ENCODE measurements around the gene MADD. TPM values are rescaled to one million over a fixed set of nuclear protein-coding genes. Genes with fewer than 3 reads are reported as not detected.

The MADD gene
- total RNA-seq, 1 experiment from 2014 or later: 132 TPM

- ChIA-PET CTCF (interaction anchor here (0.7 to 1.3 kb wide), 3 partner anchors 11 to 84 kb away, joined by 3 to 7 read pairs (median 3); no protein-coding TSS in a partner anchor), POLR2A (ENCODE audit: low non-redundant PET) (no interaction called here)
- H3K36me3 ChIP-seq (ENCODE audit: insufficient read depth, low read length, poor library complexity, severe bottlenecking): peaks cover 21% of the 10 kb centered on the region
- TF ChIP-seq EZH2 (IDR thresholded peaks at IDR 0.05; ENCODE audit: borderline replicate concordance, low read depth, low read length, poor library complexity, severe bottlenecking) (no peak), CTCF (conservative IDR thresholded peaks at IDR 0.05; ENCODE audit: low read depth, low read length) (no peak)
- no peak for DNase-seq (ENCODE audit: low spot score)
- peaks cover 31% of the 10 kb centered on the region for H3K4me1 ChIP-seq (ENCODE audit: insufficient read depth, low read length, poor library complexity, severe bottlenecking)
- BruUV-seq (replicated peaks): TSS peak; percentile 47
- peak overlapping the region; percentile 65 for H3K4me3 ChIP-seq (ENCODE audit: low read depth, low read length, poor library complexity, severe bottlenecking)
- H3K27ac ChIP-seq (ENCODE audit: low read depth, low read length, poor library complexity, severe bottlenecking): peak overlapping the region; percentile 95
- no peaks in the 10 kb centered on the region for H3K27me3 ChIP-seq (replicated peaks; ENCODE audit: insufficient read depth, low read depth, low read length, poor library complexity)
- no peaks in the 10 kb centered on the region for H3K9me3 ChIP-seq (ENCODE audit: low read depth, low read length, poor library complexity, severe bottlenecking)
- intact Hi-C loops (cut with micrococcal nuclease; ENCODE audit: unreplicated experiment): loop anchor here (5.0 kb wide), 2 partner anchors 36 to 51 kb away; no protein-coding TSS in a partner anchor
These were observed 1.4 kb downstream of the MADD start for GRCh38 chr11:47271328-47271727.

- TF ChIP-seq EZH2 (IDR thresholded peaks at IDR 0.05; ENCODE audit: borderline replicate concordance, low read depth, low read length, poor library complexity, severe bottlenecking): no peak
- TF ChIP-seq CTCF (conservative IDR thresholded peaks at IDR 0.05; ENCODE audit: low read depth, low read length): no peak
- intact Hi-C loops (cut with micrococcal nuclease; ENCODE audit: unreplicated experiment): loop anchor here (5.0 kb wide), 2 partner anchors 35 to 50 kb away; no protein-coding TSS in a partner anchor
- CTCF ChIA-PET: no interaction called here
- Histone ChIP-seq H3K4me1 (ENCODE audit: insufficient read depth, low read length, poor library complexity, severe bottlenecking) (peaks cover 31% of the 10 kb centered on the region), H3K4me3 (ENCODE audit: low read depth, low read length, poor library complexity, severe bottlenecking) (peak overlapping the region; percentile 65), H3K9me3 (ENCODE audit: low read depth, low read length, poor library complexity, severe bottlenecking) (no peaks in the 10 kb centered on the region), H3K27ac (ENCODE audit: low read depth, low read length, poor library complexity, severe bottlenecking) (no peak overlapping the region), H3K27me3 (replicated peaks; ENCODE audit: insufficient read depth, low read depth, low read length, poor library complexity) (no peaks in the 10 kb centered on the region), H3K36me3 (ENCODE audit: insufficient read depth, low read length, poor library complexity, severe bottlenecking) (peaks cover 28% of the 10 kb centered on the region)
- no TSS peak for BruUV-seq (replicated peaks)
- POLR2A ChIA-PET (ENCODE audit: low non-redundant PET): interaction anchor here (0.5 kb wide), 1 partner anchor 186 kb away, joined by 5 read pairs; no protein-coding TSS in a partner anchor
- no peak for DNase-seq (ENCODE audit: low spot score)
These were observed 2.2 kb downstream of the MADD start for GRCh38 chr11:47271961-47272661.

- ChIA-PET POLR2A (ENCODE audit: low non-redundant PET) (interaction anchor here (0.5 kb wide), 2 partner anchors 37 to 187 kb away, joined by 5 to 10 read pairs; no protein-coding TSS in a partner anchor), CTCF (interaction anchor here (0.7 to 0.9 kb wide), 3 partner anchors 13 to 93 kb away, joined by 3 to 4 read pairs (median 3); no protein-coding TSS in a partner anchor)
- no peaks in the 10 kb centered on the region for H3K9me3 ChIP-seq (ENCODE audit: low read depth, low read length, poor library complexity, severe bottlenecking)
- peaks cover 30% of the 10 kb centered on the region for H3K4me1 ChIP-seq (ENCODE audit: insufficient read depth, low read length, poor library complexity, severe bottlenecking)
- no peaks in the 10 kb centered on the region for H3K27me3 ChIP-seq (replicated peaks; ENCODE audit: insufficient read depth, low read depth, low read length, poor library complexity)
- H3K36me3 ChIP-seq (ENCODE audit: insufficient read depth, low read length, poor library complexity, severe bottlenecking): peaks cover 34% of the 10 kb centered on the region
- BruUV-seq (replicated peaks): no TSS peak
- no peak overlapping the region for H3K4me3 ChIP-seq (ENCODE audit: low read depth, low read length, poor library complexity, severe bottlenecking)
- TF ChIP-seq CTCF (conservative IDR thresholded peaks at IDR 0.05; ENCODE audit: low read depth, low read length) (no peak), EZH2 (IDR thresholded peaks at IDR 0.05; ENCODE audit: borderline replicate concordance, low read depth, low read length, poor library complexity, severe bottlenecking) (no peak)
- peak; percentile 53 for DNase-seq (ENCODE audit: low spot score)
- intact Hi-C loops (cut with micrococcal nuclease; ENCODE audit: unreplicated experiment): loop anchor here (5.0 kb wide), 2 partner anchors 35 to 50 kb away; no protein-coding TSS in a partner anchor
- H3K27ac ChIP-seq (ENCODE audit: low read depth, low read length, poor library complexity, severe bottlenecking): no peak overlapping the region
These were observed 2.8 kb downstream of the MADD start for GRCh38 chr11:47272706-47273105.

Measured in A673 (cell line).